ENCODE measurements around the gene PAM16.
"Not testable (repeated sequence)": the region's sequence is repeated elsewhere in the genome, so short reads cannot be mapped to it uniquely, and the experiment has no call there.

PAM16 gene

DNA sequence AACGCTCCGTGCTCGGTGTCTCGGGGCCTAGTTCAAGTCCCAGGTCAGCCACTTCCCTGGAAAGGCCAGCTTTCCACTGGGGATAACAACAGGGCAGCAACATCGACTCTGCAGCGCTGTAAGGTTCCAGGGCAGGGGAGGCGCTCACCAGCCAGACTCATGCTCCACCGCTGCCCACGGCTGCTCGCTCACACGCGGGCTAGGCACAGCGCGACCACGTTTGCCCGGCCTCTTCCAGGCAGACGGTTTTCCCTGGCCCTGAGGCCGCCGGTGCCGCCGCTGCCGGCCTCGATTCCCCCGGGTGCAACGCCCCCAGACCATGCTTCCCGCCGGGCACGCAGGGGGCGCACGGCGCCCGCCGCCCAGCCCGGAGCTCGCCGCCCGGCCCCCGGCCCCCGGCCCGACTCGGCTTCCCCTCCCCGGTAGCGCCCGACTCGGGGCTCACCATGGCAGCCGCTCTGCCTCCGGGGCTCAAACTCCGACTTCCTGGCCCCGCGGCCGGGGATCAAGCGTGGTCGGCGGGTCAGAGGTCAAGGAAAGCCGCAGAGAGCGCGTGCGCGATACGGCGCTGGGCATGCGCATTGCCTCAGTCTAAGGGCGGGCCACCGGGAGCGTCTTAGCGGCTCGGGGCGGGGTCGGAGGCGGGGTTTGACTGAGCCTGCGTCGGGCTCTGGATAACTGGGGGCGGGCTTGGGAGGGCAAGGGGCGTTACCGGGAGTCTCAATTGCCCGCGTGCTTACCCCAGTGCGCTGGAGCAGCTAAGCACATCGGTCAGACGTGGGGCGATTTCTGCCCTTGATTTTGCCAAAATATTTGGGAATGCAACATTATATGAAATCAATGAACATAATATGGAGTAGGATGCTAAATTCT lies at the start of gene PAM16:
Gene PAM16, minus strand, starts transcription at position 535 of the 873 bp plus-strand sequence. Its CDS starts 87 bp downstream, at position 448.
- DNase-seq (ENCODE audit: low spot score), result peak; percentile 91

- DNase-seq (ENCODE audit: low spot score), result no peak
Observed at GRCh38 chr16:4399001-4399730, 48.0 kb upstream of the PAM16 start.

DNA sequence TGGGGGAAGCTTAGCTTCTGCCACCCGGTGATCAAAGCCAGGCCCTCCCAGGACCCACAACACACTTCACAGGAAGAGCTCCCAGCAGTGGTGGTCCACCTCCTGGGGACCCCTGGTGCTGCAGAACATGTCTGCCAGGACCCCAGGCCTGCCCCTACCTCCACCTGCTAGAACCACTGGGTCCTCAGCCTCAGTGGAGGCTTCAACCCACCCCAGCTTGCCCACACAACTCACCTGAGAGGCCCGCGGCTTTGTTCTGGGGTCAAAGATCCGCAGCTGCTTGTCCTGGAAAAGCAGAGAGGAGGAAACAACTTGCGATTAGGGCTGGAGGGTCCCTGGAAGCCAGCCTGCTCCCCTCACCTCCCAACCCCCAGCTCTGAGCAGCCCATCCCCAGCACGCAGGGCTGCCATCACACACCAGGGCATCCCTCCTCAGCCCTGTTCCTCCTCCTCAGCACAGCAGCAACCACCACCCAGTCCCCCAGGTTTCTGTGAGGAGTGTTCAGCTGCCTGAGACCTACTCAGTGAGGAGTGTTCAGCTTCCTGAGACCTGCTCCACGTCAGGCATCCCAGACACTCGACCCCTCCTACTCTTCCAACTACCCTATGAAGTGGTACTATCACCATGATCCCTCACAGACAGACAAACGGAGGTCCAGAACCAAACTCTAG lies 44.1 kb upstream of the PAM16 start:
- no peak for DNase-seq (ENCODE audit: low spot score)

DNA sequence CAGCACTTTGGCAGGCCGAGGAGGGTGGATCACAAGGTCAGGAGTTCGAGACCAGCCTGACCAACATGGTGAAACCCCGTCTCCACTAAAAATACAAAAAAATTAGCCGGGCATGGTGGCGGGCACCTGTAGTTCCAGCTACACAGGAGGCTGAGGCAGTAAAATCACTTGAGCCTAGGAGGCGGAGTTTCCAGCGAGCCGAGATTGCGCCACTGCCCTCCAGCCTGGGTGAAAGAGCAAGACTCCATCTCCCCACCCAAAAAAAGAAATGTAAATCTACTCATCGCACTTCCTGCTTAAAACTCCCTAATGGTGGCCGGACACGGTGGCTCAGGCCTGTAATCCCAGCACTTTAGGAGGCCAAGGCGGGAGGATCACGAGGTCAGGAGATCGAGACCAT lies 42.7 kb upstream of the PAM16 start:
- DNase-seq (ENCODE audit: low spot score), result not testable (repeated sequence)

GRCh38 chr16:4393240-4393600 lies 42.1 kb upstream of the PAM16 start:
- no peak for DNase-seq (ENCODE audit: low spot score)

DNA sequence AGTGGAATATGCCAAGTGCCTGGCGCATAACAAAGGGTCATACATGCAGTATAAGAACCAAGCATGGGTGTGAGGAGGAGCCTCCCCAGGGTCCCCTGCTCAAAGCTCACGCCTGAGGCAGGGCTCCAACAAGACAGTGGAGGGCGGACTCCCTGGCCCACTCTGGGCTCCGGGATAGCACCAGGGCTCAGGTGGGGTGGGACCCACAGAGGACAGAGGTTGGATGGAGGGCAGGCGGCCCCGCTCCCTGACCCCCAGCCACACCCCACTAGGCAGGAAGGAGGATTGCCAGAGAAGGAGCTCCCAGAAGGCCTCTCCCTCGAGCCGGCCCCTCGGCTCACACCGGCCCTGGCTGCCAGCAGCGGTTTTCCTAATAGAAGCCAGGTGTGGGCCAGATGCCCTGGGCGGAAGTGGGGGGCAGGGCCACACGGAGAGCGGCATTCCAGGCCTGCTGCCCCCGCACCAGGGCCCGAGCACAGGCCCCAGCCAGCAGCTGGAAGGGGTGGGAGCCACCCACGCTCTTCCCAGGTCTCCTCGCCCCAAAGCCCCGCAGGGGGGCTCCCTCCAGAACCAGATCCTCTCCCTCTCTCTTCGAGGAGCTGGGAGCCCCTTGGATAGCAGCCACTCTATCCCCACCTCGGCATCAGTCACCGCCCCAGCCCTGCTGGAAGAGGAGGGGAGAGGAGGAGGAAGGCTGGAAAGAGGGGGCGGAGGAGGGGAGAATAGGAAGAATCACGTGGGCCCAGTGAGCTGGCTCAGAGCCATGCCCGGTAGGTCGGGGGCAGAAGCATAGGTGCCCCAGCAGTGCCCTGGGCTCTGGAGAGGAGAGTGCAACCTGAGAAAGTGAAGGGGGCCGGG lies 41.5 kb upstream of the PAM16 start:
- DNase-seq (ENCODE audit: low spot score), result no peak

GRCh38 chr16:4391631-4392381 lies 40.7 kb upstream of the PAM16 start:
- DNase-seq (ENCODE audit: low spot score), result no peak

- no peak for DNase-seq (ENCODE audit: low spot score)
Observed at GRCh38 chr16:4390266-4391260, 39.4 kb upstream of the PAM16 start.

- no peak for DNase-seq (ENCODE audit: low spot score)
Observed at GRCh38 chr16:4389051-4389955, 38.2 kb upstream of the PAM16 start.

DNA sequence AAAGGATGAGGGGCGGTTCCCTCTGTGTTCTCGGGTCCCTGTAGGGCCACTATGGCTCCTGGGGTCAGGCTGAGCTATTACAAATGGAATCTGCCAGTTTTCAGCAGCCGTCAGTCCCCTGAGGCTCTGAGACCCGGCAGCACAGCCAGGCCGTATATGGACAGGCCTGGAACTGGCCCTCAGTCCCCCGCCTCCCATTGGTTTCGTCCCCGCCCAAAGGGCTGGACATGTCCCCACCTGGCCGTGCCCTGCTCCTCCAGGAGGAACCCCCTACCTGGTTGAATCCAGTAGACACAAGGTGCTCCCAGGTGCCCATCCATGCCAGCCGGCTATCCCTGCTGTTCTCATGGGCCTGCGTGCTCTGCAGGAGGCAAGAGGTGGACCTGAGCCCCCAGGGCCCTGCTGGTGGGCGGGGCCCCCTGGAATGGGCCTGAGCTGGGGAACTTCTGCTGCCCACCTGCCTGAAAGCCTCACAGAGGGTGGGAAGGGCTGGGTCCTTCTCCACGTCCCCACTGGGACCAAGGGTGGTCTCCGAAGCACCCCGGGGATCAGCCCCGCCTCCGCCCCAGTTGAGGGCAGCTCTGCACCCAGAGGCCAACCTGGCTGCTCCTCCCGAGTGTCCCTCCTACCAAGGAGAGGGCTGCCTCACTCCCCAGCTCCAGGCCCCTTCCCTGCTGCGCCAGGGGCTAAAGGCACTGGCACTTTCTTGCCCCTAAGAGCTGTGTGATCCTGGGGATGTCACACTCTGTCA lies 37.3 kb upstream of the PAM16 start:
- DNase-seq (ENCODE audit: low spot score), result no peak

DNA sequence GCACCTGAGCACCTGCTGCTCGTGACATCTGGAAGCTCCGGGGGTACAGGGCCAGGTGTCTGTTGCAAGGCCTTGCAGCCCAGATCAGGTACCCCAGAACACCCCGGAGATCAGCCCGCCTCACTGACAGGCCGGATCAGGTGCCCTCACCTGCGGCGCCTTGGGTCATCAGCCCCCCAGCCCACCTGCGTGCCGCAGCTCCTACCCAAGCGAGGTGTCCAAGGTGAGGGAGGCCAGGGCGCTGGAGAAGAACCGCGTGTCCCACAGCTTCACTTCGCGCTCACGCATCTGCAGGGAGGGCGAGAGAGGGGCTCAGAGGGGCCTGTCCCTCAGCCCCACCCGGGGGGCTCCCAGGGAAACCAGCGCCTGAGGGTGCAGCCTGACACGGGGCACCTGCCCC lies 36.7 kb upstream of the PAM16 start:
- DNase-seq (ENCODE audit: low spot score), result no peak

GRCh38 chr16:4386951-4387565 lies 35.9 kb upstream of the PAM16 start:
- no peak for DNase-seq (ENCODE audit: low spot score)

DNA sequence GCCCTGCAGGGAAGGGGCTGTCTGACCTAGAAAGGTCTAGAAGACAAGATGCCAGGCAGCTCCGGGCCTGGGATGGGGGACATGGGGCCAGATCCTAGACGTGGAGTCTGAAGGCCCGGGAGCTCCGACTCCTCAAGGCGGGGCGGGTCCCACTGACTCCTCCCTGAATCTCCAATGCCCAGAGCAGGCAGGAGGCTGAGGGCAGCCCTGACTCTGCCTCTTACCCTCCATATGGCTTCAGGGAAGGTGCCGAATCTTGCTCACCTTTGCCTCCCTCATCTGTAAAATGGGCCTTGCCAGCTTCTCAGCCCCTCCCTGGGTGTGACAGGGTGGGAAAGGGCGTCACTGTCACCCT lies 35.3 kb upstream of the PAM16 start:
- no peak for DNase-seq (ENCODE audit: low spot score)

DNA sequence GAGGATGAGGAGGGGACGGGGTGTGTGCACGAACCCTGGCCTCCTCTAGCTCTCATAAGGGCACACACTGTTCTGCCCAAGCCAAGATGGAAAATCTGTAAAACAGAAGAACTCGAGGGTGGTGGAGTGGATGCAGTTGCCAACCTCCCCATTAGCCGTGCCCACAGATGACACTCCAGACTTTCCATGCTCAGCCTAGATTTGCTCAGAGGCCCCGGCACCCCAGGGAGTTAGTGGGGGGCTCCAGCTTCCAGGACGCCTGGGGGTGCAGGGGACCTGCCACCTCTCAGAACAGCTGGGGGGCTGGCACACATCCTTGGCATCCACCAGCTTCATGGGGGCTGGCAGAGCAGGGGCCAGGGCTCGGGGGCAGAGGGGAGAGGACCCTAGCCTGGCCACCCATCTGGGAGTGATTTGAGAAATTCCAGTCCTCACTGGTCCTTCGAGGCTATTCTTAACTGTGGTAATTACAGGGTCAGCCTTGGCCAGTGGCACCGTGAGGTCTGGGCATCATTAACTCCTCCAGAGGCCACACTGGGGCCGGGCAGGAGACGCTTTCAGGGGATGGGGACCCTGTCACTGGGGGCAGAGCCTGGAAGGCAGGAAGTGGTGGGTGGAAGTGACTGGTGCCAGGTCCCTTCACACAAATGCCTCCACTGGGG lies 34.8 kb upstream of the PAM16 start:
- no peak for DNase-seq (ENCODE audit: low spot score)

- DNase-seq (ENCODE audit: low spot score), result no peak
Observed at GRCh38 chr16:4385066-4385788, 34.1 kb upstream of the PAM16 start.

DNA sequence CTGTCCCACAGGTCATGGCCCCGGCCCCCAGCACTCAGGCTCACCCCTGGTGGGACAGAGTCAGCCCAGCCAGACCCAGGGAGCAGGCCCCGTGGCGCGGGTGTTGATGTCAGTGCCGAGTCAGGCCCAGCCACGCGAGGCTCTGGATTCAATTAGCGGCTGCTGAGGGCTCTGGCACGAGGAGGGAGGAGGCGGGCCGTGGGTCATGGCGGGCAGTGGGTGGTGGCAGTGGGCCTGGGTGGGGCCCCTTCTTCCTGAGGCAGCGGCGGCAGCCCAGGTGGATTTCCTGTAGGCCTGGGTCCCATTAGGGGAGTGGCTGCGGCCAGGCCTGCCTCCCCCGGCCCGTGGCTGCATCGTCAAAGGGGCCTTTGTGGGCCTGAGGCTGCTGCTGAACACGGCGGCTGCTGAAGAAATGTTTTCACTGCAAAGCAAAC lies 33.4 kb upstream of the PAM16 start:
- DNase-seq (ENCODE audit: low spot score), result no peak
